GM13976 (cell line): ENCODE results near the gene CSTPP1.

Source experiments
- DNase-seq: peaks from one replicate; pipeline ENCODE4 v3.0.0; 2012; ENCODE audit warnings: low spot score
- CTCF ChIP-seq: IDR thresholded peaks from 2 replicates; pipeline ENCODE4 v1.5.1; 2012; ENCODE audit warnings: borderline replicate concordance, mild to moderate bottlenecking; ENCODE audit not compliant: insufficient read depth; ENCODE audit errors: extremely low read depth, missing control alignments, control extremely low read depth
- in situ Hi-C: fragments of 300-500 bp; cut with MboI; formaldehyde crosslinking; loops from one replicate; pipeline ENCODE4 v1.12.0; 2022; ENCODE audit warnings: low sequenced_read_pairs, mixed read lengths, inconsistent platforms; ENCODE audit not compliant: unreplicated experiment

Gene CSTPP1

GRCh38 chr11:47136327-47136726 is 199.8 kb downstream of the CSTPP1 start:
- no peak for TF ChIP-seq CTCF
- DNase-seq: no peak
- in situ Hi-C loops: no loop called here

DNA sequence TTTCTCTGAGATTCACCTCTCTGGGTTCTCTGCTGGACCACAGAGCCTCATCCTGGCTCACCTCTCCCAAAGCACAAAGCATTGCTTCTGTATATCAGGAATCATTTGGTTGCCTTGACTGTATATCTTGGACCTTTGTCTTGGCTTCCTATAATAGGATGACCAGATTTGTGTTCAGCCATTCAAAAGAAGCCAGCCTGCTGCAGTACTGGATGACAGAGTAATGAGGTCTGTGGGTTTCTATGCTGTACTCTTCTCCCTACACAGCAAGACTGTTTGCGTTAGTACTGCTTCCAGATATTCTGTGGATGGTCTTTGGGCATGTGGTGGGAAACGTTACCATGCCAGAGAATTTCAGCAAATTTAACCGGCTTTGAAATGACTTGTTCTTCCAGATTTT is 200.4 kb downstream of the CSTPP1 start:
- in situ Hi-C loops: no loop called here
- no peak for TF ChIP-seq CTCF
- no peak for DNase-seq

DNA sequence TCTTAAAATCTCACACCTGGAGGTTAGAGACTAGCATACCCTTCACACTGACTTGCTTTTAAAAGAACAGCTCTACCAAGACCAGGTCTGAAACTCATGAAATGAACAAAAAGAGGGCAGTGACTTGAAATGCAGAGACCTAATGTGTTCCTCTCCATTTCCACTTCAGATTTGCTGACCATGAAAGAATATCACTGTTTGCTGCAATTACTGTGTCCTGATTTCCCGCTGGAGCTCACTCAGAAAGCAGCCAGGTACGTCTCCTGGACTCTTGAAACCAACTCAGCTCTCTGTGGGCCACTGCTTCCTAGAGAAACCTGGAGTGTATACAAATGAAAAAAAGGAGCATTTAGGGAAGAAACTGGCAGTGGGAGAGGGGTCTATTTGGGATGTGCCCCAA is 200.9 kb downstream of the CSTPP1 start:
- in situ Hi-C loops: no loop called here

GRCh38 chr11:47139878-47140277 is 203.3 kb downstream of the CSTPP1 start:
- DNase-seq: no peak
- no peak for TF ChIP-seq CTCF
- in situ Hi-C loops: no loop called here

More for the DNA sequence above, 200.9 kb downstream of the CSTPP1 start:
- DNase-seq: no peak
- TF ChIP-seq CTCF: no peak

DNA sequence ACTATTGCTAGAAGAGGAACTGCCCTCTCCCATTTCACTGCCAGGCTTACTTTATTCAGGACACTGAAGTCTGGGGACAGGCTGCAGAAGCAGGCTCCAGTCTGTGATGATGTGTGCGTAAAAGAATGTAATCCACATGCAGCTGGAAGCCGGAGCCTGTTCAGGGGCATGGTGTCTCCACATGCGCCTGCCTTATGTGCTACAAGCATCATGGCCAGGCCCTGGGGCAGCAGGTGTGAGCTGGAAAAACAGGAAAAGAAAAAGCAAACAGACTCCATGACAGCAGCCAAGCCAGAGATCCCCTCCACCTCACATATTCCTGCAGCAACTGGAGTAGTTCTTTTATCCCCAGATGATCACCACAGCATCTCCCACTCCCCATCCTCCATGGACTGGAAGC is 206.8 kb downstream of the CSTPP1 start:
- DNase-seq: no peak
- no peak for TF ChIP-seq CTCF

DNA sequence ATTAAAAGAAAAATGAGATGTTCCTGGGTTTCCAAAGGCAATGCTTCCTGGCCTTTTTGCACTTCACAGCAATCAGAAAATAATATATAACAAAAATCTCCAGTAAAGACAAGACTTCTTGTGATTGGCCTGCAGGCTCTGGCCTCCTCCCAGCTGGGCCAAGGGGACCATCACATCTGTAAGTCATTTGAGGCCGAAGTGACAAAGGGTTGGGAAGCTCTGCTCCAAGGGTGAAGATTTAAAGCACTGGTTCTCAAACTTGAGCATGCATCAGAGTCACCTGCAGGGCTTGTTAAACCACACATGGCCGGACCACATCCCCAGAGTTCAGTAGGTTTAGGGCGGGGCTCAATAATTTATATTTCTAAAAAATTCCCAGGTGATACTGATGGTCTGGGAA is 208.0 kb downstream of the CSTPP1 start:
- no peak for DNase-seq
- in situ Hi-C loops: no loop called here
- no peak for TF ChIP-seq CTCF

More for the DNA sequence above, 206.8 kb downstream of the CSTPP1 start:
- in situ Hi-C loops: no loop called here

DNA sequence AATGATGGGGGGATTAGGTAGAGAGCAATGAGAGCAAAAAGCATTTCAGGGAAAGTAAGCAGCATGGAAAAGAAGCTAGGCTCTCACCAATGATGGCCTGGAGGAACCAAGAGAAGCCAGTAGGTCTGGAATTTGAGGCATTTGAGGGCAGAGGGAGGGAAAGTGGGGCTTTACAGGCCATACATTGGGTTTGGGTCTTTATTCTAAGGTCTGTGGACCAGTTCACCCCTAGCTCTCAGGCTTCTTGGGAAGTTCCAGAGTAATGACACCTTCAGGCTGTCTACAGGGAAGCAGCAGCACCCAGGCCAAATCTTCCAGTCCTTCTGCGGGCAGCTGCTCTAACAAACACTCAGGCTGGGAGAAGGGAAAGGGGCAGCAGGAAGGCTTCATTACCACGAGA is 210.7 kb downstream of the CSTPP1 start:
- DNase-seq: no peak
- in situ Hi-C loops: no loop called here
- no peak for TF ChIP-seq CTCF
